Gastrocnemius medialis (tissue), 4 donors: ENCODE measurements around the gene ADAMTS15.

Experiments used
- CTCF ChIP-seq, 5 experiments: fragments of 450-650 bp in 3 of 5; fragments of 200-600 bp in 2 of 5; sonication (generic) in 2 of 5; IDR thresholded peaks in 4 of 5; conservative IDR thresholded peaks in 1 of 5; 1 replicate in 4 of 5; 2 replicates in 1 of 5; pipeline ENCODE4 v1.5.1; 2016 to 2019; ENCODE audit warnings: antibody characterized with exemption in 5 of 5, mild to moderate bottlenecking in 3 of 5, moderate library complexity in 3 of 5
- POLR2A ChIP-seq, 2 donors: fragments of 450-650 bp; IDR thresholded peaks; one replicate each; pipeline ENCODE4 v1.6.1; 2017; ENCODE audit warnings: antibody characterized with exemption in 2 of 2, mild to moderate bottlenecking in 2 of 2, moderate library complexity in 2 of 2

GRCh38 chr11:130486391-130486836 lies 38.0 kb downstream of the ADAMTS15 start:
- no peak for TF ChIP-seq CTCF (IDR thresholded peaks at IDR 0.05 in 4 of 5, conservative IDR thresholded peaks at IDR 0.05 in 1 of 5)
- TF ChIP-seq POLR2A (IDR thresholded peaks at IDR 0.05), result no peak
